HepG2 (cell line): ENCODE data around the gene FAM25A. TPM values are rescaled to one million over a fixed set of nuclear protein-coding genes. Genes with fewer than 3 reads are reported as not detected.

Experiments
- HOXA5 ChIP-seq: sonication (generic); formaldehyde crosslinking; IDR thresholded peaks from 2 replicates; pipeline ENCODE4 v1.4.0; 2020; ENCODE audit warnings: missing genetic modification reagents
- KLF12 ChIP-seq: sonication (generic); formaldehyde crosslinking; IDR thresholded peaks from 2 replicates; pipeline ENCODE4 v1.4.0; 2020; ENCODE audit warnings: missing genetic modification reagents, borderline replicate concordance
- REXO4 ChIP-seq: sonication (generic); formaldehyde crosslinking; IDR thresholded peaks from 2 replicates; pipeline ENCODE4 v1.8.0; 2022; ENCODE audit warnings: missing genetic modification reagents, mild to moderate bottlenecking, borderline replicate concordance
- ZNF598 ChIP-seq: sonication (generic); formaldehyde crosslinking; IDR thresholded peaks from 2 replicates; pipeline ENCODE4 v1.5.1; 2020; ENCODE audit warnings: mild to moderate bottlenecking, missing genetic modification reagents, borderline replicate concordance
- ZSCAN22 ChIP-seq: sonication (generic); formaldehyde crosslinking; IDR thresholded peaks from 2 replicates; pipeline ENCODE4 v1.4.0; 2020; ENCODE audit warnings: mild to moderate bottlenecking, missing genetic modification reagents
- polyA plus RNA-seq, 8 experiments: library from polyadenylated mRNA; depleted of rRNA in 3 of 8; stranded (reverse) in 7 of 8; unstranded in 1 of 8; fragments of >200 nt; fragmentation: Illumina TruSeq in 4 of 8; extraction: Trizol in 4 of 8; gene quantifications; 2 replicates each; pipeline versions ENCODE4 v1.2.1 to v1.2.3, GENCODE V29; 2011 to 2016; ENCODE audit warnings: low read depth in 4 of 8, missing spikeins in 1 of 8, mixed read lengths in 1 of 8; ENCODE audit not compliant: insufficient read depth in 1 of 8
- total RNA-seq, 5 experiments: library from RNA; depleted of rRNA; stranded (reverse); fragments of >200 nt; fragmentation: Illumina TruSeq; extraction: Trizol; gene quantifications; 2 replicates each; pipeline ENCODE4 v1.2.3, GENCODE V29; 2016; ENCODE audit warnings: low read depth in 1 of 5
- TF ChIP-seq, protein P1 (sequence below): sonication (generic); formaldehyde crosslinking; IDR thresholded peaks from 2 replicates; pipeline ENCODE4 v1.4.0; 2020; ENCODE audit warnings: missing genetic modification reagents
- TF ChIP-seq, protein P2 (sequence below): sonication (generic); formaldehyde crosslinking; IDR thresholded peaks from 2 replicates; pipeline ENCODE4 v1.4.0; 2020; ENCODE audit warnings: mild to moderate bottlenecking, missing genetic modification reagents
- TF ChIP-seq, protein P3 (sequence below): sonication (generic); formaldehyde crosslinking; IDR thresholded peaks from 2 replicates; pipeline ENCODE4 v1.8.0; 2022; ENCODE audit warnings: mild to moderate bottlenecking, missing genetic modification reagents; ENCODE audit not compliant: insufficient replicate concordance
- TF ChIP-seq, protein P4 (sequence below): sonication (generic); formaldehyde crosslinking; IDR thresholded peaks from 2 replicates; pipeline ENCODE4 v1.4.0; 2020; ENCODE audit warnings: missing genetic modification reagents

The FAM25A gene
- total and polyA plus RNA-seq, 2 of the 13 experiments (the other 11 are each of a cell fraction or from before 2014, with no cell fraction given): not detected

DNA sequence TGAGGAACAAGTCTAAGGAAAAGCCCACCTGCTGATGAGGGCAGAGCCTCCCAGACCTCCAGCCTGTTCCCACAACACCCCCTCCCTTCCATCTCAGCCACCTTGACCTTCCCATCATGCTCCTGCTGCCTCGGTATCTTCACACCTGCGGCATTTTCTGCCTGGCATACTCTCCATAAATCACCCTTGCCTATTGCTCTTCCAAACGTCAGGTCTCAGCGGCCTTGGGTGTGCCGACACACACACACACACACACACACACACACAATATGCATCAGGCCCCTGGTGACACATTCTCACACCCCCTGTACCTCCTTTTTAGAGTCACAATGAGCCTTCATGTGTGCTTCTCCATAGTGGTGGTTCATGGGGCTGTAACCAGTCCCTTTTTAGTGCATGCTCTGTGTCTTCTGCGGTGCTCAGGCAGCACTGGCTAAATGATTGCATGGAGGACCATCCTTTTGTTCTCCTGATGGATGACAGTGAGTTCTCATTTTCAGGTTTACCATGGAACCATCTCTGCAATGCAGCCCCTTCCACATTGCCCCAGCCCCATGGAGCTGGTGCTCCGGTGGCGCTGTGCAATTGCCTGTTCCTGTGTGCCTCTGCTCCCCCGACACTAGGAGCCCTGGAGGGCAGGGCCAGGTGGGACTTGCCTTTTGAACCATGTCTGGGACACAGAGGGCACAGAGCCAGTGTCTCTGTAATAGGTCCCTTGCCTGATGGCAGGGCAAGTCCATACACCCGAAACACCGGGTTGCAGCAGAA is 47.3 kb upstream of the FAM25A start (continued):
- TF ChIP-seq KLF12 (CRISPR knock-in tag) (no peak), HOXA5 (CRISPR knock-in tag) (no peak), ZSCAN22 (no peak), ZNF598 (CRISPR knock-in tag) (no peak), REXO4 (CRISPR knock-in tag) (no peak)
- TF ChIP-seq, protein P1, sequence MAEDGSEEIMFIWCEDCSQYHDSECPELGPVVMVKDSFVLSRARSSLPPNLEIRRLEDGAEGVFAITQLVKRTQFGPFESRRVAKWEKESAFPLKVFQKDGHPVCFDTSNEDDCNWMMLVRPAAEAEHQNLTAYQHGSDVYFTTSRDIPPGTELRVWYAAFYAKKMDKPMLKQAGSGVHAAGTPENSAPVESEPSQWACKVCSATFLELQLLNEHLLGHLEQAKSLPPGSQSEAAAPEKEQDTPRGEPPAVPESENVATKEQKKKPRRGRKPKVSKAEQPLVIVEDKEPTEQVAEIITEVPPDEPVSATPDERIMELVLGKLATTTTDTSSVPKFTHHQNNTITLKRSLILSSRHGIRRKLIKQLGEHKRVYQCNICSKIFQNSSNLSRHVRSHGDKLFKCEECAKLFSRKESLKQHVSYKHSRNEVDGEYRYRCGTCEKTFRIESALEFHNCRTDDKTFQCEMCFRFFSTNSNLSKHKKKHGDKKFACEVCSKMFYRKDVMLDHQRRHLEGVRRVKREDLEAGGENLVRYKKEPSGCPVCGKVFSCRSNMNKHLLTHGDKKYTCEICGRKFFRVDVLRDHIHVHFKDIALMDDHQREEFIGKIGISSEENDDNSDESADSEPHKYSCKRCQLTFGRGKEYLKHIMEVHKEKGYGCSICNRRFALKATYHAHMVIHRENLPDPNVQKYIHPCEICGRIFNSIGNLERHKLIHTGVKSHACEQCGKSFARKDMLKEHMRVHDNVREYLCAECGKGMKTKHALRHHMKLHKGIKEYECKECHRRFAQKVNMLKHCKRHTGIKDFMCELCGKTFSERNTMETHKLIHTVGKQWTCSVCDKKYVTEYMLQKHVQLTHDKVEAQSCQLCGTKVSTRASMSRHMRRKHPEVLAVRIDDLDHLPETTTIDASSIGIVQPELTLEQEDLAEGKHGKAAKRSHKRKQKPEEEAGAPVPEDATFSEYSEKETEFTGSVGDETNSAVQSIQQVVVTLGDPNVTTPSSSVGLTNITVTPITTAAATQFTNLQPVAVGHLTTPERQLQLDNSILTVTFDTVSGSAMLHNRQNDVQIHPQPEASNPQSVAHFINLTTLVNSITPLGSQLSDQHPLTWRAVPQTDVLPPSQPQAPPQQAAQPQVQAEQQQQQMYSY (CRISPR knock-in tag): no peak
- TF ChIP-seq, protein P2, sequence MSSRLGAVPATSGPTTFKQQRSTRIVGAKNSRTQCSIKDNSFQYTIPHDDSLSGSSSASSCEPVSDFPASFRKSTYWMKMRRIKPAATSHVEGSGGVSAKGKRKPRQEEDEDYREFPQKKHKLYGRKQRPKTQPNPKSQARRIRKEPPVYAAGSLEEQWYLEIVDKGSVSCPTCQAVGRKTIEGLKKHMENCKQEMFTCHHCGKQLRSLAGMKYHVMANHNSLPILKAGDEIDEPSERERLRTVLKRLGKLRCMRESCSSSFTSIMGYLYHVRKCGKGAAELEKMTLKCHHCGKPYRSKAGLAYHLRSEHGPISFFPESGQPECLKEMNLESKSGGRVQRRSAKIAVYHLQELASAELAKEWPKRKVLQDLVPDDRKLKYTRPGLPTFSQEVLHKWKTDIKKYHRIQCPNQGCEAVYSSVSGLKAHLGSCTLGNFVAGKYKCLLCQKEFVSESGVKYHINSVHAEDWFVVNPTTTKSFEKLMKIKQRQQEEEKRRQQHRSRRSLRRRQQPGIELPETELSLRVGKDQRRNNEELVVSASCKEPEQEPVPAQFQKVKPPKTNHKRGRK (CRISPR knock-in tag): no peak
- TF ChIP-seq, protein P3, sequence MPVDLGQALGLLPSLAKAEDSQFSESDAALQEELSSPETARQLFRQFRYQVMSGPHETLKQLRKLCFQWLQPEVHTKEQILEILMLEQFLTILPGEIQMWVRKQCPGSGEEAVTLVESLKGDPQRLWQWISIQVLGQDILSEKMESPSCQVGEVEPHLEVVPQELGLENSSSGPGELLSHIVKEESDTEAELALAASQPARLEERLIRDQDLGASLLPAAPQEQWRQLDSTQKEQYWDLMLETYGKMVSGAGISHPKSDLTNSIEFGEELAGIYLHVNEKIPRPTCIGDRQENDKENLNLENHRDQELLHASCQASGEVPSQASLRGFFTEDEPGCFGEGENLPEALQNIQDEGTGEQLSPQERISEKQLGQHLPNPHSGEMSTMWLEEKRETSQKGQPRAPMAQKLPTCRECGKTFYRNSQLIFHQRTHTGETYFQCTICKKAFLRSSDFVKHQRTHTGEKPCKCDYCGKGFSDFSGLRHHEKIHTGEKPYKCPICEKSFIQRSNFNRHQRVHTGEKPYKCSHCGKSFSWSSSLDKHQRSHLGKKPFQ: no peak
- TF ChIP-seq, protein P4, sequence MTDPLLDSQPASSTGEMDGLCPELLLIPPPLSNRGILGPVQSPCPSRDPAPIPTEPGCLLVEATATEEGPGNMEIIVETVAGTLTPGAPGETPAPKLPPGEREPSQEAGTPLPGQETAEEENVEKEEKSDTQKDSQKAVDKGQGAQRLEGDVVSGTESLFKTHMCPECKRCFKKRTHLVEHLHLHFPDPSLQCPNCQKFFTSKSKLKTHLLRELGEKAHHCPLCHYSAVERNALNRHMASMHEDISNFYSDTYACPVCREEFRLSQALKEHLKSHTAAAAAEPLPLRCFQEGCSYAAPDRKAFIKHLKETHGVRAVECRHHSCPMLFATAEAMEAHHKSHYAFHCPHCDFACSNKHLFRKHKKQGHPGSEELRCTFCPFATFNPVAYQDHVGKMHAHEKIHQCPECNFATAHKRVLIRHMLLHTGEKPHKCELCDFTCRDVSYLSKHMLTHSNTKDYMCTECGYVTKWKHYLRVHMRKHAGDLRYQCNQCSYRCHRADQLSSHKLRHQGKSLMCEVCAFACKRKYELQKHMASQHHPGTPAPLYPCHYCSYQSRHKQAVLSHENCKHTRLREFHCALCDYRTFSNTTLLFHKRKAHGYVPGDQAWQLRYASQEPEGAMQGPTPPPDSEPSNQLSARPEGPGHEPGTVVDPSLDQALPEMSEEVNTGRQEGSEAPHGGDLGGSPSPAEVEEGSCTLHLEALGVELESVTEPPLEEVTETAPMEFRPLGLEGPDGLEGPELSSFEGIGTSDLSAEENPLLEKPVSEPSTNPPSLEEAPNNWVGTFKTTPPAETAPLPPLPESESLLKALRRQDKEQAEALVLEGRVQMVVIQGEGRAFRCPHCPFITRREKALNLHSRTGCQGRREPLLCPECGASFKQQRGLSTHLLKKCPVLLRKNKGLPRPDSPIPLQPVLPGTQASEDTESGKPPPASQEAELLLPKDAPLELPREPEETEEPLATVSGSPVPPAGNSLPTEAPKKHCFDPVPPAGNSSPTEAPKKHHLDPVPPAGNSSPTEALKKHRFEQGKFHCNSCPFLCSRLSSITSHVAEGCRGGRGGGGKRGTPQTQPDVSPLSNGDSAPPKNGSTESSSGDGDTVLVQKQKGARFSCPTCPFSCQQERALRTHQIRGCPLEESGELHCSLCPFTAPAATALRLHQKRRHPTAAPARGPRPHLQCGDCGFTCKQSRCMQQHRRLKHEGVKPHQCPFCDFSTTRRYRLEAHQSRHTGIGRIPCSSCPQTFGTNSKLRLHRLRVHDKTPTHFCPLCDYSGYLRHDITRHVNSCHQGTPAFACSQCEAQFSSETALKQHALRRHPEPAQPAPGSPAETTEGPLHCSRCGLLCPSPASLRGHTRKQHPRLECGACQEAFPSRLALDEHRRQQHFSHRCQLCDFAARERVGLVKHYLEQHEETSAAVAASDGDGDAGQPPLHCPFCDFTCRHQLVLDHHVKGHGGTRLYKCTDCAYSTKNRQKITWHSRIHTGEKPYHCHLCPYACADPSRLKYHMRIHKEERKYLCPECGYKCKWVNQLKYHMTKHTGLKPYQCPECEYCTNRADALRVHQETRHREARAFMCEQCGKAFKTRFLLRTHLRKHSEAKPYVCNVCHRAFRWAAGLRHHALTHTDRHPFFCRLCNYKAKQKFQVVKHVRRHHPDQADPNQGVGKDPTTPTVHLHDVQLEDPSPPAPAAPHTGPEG (CRISPR knock-in tag): no peak
